Neural progenitor cell (in vitro differentiated cells): ENCODE data around the gene SGSM2. TPM values are rescaled to one million over a fixed set of nuclear protein-coding genes. Genes with fewer than 3 reads are reported as not detected.

Source experiments
- DNase-seq: peaks from one replicate; pipeline ENCODE4 v3.0.0-alpha.2; 2016; ENCODE audit warnings: low spot score
- H2AFZ ChIP-seq: fragments of 200-600 bp; sonication (generic); replicated peaks from 2 replicates; pipeline ENCODE4 v1.6.1; 2016; ENCODE audit warnings: antibody characterized with exemption
- H3F3A ChIP-seq: fragments of 200-600 bp; sonication (generic); 2 replicates; pipeline ENCODE4 v1.6.1; 2016; ENCODE audit warnings: antibody characterized with exemption, low read depth
- H3K27ac ChIP-seq: fragments of 200-600 bp; sonication (generic); 2 replicates; pipeline ENCODE4 v1.5.1; 2016; ENCODE audit warnings: mild to moderate bottlenecking
- H3K27me3 ChIP-seq: fragments of 200-600 bp; sonication (generic); 2 replicates; pipeline ENCODE4 v1.6.1; 2016; ENCODE audit warnings: mild to moderate bottlenecking, moderate library complexity
- H3K36me3 ChIP-seq: fragments of 200-600 bp; sonication (generic); 2 replicates; pipeline ENCODE4 v1.5.1; 2016
- H3K4me1 ChIP-seq: fragments of 200-600 bp; sonication (generic); 2 replicates; pipeline ENCODE4 v1.6.1; 2016; ENCODE audit warnings: mixed run types
- H3K4me2 ChIP-seq: fragments of 200-600 bp; sonication (generic); 2 replicates; pipeline ENCODE4 v1.6.1; 2016
- H3K4me3 ChIP-seq: fragments of 200-600 bp; sonication (generic); 2 replicates; pipeline ENCODE4 v1.5.1; 2016
- H3K79me2 ChIP-seq: fragments of 200-600 bp; sonication (generic); 2 replicates; pipeline ENCODE4 v1.6.1; 2016; ENCODE audit warnings: low read depth
- H3K9ac ChIP-seq: fragments of 200-600 bp; sonication (generic); 2 replicates; pipeline ENCODE4 v1.6.1; 2016
- H3K9me3 ChIP-seq: fragments of 200-600 bp; sonication (generic); 2 replicates; pipeline ENCODE4 v1.5.1; 2016; ENCODE audit warnings: low read depth
- H4K20me1 ChIP-seq: fragments of 200-600 bp; sonication (generic); 2 replicates; pipeline ENCODE4 v1.6.1; 2016; ENCODE audit warnings: low read depth
- H3K27ac Mint-ChIP-seq: 3 replicates; pipeline ENCODE4 v1.8.0; 2021; ENCODE audit warnings: mixed read lengths
- H3K27me3 Mint-ChIP-seq: 2 replicates; pipeline ENCODE4 v1.8.0; 2022; ENCODE audit warnings: low read depth, mild to moderate bottlenecking, inconsistent platforms, moderate library complexity, mixed read lengths; ENCODE audit not compliant: insufficient read depth
- H3K36me3 Mint-ChIP-seq: 3 replicates; pipeline ENCODE4 v1.8.0; 2021; ENCODE audit warnings: mixed read lengths
- H3K4me1 Mint-ChIP-seq: 3 replicates; pipeline ENCODE4 v1.8.0; 2021; ENCODE audit warnings: mixed read lengths
- H3K4me3 Mint-ChIP-seq: 3 replicates; pipeline ENCODE4 v1.8.0; 2021; ENCODE audit warnings: mild to moderate bottlenecking, moderate library complexity, mixed read lengths
- H3K9me3 Mint-ChIP-seq: 3 replicates; pipeline ENCODE4 v1.8.0; 2020; ENCODE audit warnings: mixed read lengths
- CTCF ChIP-seq: fragments of 200-600 bp; sonication (generic); IDR thresholded peaks from 2 replicates; pipeline ENCODE4 v1.5.1; 2017; ENCODE audit warnings: antibody characterized with exemption, mild to moderate bottlenecking
- EZH2 ChIP-seq: fragments of 200-600 bp; sonication (generic); IDR thresholded peaks from 2 replicates; pipeline ENCODE4 v1.6.1; 2017; ENCODE audit warnings: antibody characterized with exemption, mild to moderate bottlenecking, moderate library complexity
- EZH2phosphoT487 ChIP-seq: fragments of 200-600 bp; sonication (generic); IDR thresholded peaks from 2 replicates; pipeline ENCODE4 v1.6.1; 2017; ENCODE audit warnings: antibody characterized with exemption
- total RNA-seq: library from RNA; depleted of rRNA; stranded (reverse); fragments of >200 nt; gene quantifications from 2 replicates; pipeline ENCODE4 v1.2.3, GENCODE V29; 2015; ENCODE audit warnings: low replicate concordance

Gene SGSM2
- total RNA-seq, 1 donor from 2014 or later = 39.0 TPM

GRCh38 chr17:2420176-2420575, 82.9 kb downstream of the SGSM2 start:
- DNase-seq = no peak
- peaks cover 21% of the 10 kb centered on the region for H3F3A ChIP-seq

GRCh38 chr17:2421315-2422147, 84.2 kb downstream of the SGSM2 start:
- H3K36me3 Mint-ChIP-seq = peaks cover 30% of the 10 kb centered on the region
- no peak overlapping the region for H3K27ac Mint-ChIP-seq
- Histone ChIP-seq H4K20me1 (peaks cover 5% of the 10 kb centered on the region), H3K4me3 (no peak overlapping the region), H3K9me3 (no peaks in the 10 kb centered on the region), H3F3A (peaks cover 12% of the 10 kb centered on the region), H3K79me2 (peaks cover 5% of the 10 kb centered on the region), H3K36me3 (no peaks in the 10 kb centered on the region), H3K27me3 (no peaks in the 10 kb centered on the region), H2AFZ (no peak overlapping the region), H3K4me1 (no peaks in the 10 kb centered on the region), H3K27ac (no peak overlapping the region), H3K4me2 (no peak overlapping the region), H3K9ac (no peak overlapping the region)
- H3K27me3 Mint-ChIP-seq = peaks cover 7% of the 10 kb centered on the region
- peak; percentile 35 for DNase-seq
- H3K4me3 Mint-ChIP-seq = no peak overlapping the region
- no peaks in the 10 kb centered on the region for H3K9me3 Mint-ChIP-seq
- TF ChIP-seq CTCF (peak; percentile 35), EZH2phosphoT487 (no peak)
- H3K4me1 Mint-ChIP-seq = peaks cover 51% of the 10 kb centered on the region

More at GRCh38 chr17:2420176-2420575, 82.9 kb downstream of the SGSM2 start:
- no peak overlapping the region for H3K9ac ChIP-seq
- no peaks in the 10 kb centered on the region for H3K36me3 ChIP-seq
- no peak overlapping the region for H3K4me3 Mint-ChIP-seq
- H3K27ac ChIP-seq = no peak overlapping the region
- H3K36me3 Mint-ChIP-seq = peaks cover 24% of the 10 kb centered on the region
- no peak overlapping the region for H3K4me3 ChIP-seq
- H3K9me3 ChIP-seq = no peaks in the 10 kb centered on the region
- peaks cover 57% of the 10 kb centered on the region for H3K4me1 Mint-ChIP-seq
- H3K9me3 Mint-ChIP-seq = no peaks in the 10 kb centered on the region
- peaks cover 10% of the 10 kb centered on the region for H3K79me2 ChIP-seq
- no peak overlapping the region for H3K4me2 ChIP-seq
- H3K27ac Mint-ChIP-seq = no peak overlapping the region
- no peaks in the 10 kb centered on the region for H3K27me3 ChIP-seq
- no peak overlapping the region for H2AFZ ChIP-seq
- peaks cover 12% of the 10 kb centered on the region for H4K20me1 ChIP-seq
- no peaks in the 10 kb centered on the region for H3K4me1 ChIP-seq
- H3K27me3 Mint-ChIP-seq = peaks cover 9% of the 10 kb centered on the region
- TF ChIP-seq EZH2 (no peak), EZH2phosphoT487 (no peak), CTCF (no peak)

- H2AFZ ChIP-seq = no peak overlapping the region
- H3K36me3 ChIP-seq = no peaks in the 10 kb centered on the region
- H3K27ac ChIP-seq = no peak overlapping the region
- no peak overlapping the region for H3K4me2 ChIP-seq
- Mint-ChIP-seq H3K4me3 (no peak overlapping the region), H3K27ac (no peak overlapping the region), H3K4me1 (peaks cover 37% of the 10 kb centered on the region), H3K9me3 (no peaks in the 10 kb centered on the region), H3K27me3 (peaks cover 10% of the 10 kb centered on the region), H3K36me3 (peaks cover 30% of the 10 kb centered on the region)
- TF ChIP-seq EZH2 = no peak
- no peak for TF ChIP-seq EZH2phosphoT487
- TF ChIP-seq CTCF = no peak
- H3K9me3 ChIP-seq = no peaks in the 10 kb centered on the region
- no peaks in the 10 kb centered on the region for H4K20me1 ChIP-seq
- no peaks in the 10 kb centered on the region for H3F3A ChIP-seq
- no peaks in the 10 kb centered on the region for H3K4me1 ChIP-seq
- peaks cover 9% of the 10 kb centered on the region for H3K79me2 ChIP-seq
- no peak overlapping the region for H3K9ac ChIP-seq
- no peak for DNase-seq
- no peak overlapping the region for H3K4me3 ChIP-seq
- H3K27me3 ChIP-seq = no peaks in the 10 kb centered on the region
Measured at GRCh38 chr17:2423271-2423670, 86.0 kb downstream of the SGSM2 start.
